22Rv1 (cell line): ENCODE measurements around the gene ATRN.

Experiments
- H3K27ac ChIP-seq: fragments of 450-650 bp; 2 replicates; pipeline ENCODE4 v1.5.1; 2017
- ZFX ChIP-seq: fragments of 450-650 bp; IDR thresholded peaks from 2 replicates; pipeline ENCODE4 v1.6.1; 2017; ENCODE audit warnings: antibody characterized with exemption, borderline replicate concordance
- TF ChIP-seq, protein P1 (sequence below): fragments of 450-650 bp; IDR thresholded peaks from 2 replicates; pipeline ENCODE4 v1.5.1; 2017; ENCODE audit warnings: mild to moderate bottlenecking

The ATRN gene

DNA sequence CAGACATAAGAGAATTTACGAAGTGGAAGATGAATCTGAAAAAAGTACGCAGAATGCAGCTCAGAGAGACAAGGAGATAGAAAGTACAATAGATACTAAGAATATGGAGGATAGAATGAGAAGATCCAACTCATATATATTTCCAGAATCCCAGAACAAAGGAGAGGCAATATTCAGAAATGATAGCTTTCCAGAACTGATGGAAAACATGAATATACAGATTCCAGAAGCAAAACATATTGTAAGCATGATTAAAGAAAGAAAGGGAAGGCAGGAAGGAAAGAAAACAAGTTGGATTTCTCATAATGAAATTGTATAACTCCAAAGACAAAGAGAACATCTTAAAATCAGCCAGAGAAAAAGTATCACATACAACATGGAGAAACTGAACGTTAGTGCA is 169.4 kb downstream of the ATRN start:
- TF ChIP-seq, protein P1, sequence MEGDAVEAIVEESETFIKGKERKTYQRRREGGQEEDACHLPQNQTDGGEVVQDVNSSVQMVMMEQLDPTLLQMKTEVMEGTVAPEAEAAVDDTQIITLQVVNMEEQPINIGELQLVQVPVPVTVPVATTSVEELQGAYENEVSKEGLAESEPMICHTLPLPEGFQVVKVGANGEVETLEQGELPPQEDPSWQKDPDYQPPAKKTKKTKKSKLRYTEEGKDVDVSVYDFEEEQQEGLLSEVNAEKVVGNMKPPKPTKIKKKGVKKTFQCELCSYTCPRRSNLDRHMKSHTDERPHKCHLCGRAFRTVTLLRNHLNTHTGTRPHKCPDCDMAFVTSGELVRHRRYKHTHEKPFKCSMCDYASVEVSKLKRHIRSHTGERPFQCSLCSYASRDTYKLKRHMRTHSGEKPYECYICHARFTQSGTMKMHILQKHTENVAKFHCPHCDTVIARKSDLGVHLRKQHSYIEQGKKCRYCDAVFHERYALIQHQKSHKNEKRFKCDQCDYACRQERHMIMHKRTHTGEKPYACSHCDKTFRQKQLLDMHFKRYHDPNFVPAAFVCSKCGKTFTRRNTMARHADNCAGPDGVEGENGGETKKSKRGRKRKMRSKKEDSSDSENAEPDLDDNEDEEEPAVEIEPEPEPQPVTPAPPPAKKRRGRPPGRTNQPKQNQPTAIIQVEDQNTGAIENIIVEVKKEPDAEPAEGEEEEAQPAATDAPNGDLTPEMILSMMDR: no peak
- TF ChIP-seq ZFX: no peak
- H3K27ac ChIP-seq: no peak overlapping the region

DNA sequence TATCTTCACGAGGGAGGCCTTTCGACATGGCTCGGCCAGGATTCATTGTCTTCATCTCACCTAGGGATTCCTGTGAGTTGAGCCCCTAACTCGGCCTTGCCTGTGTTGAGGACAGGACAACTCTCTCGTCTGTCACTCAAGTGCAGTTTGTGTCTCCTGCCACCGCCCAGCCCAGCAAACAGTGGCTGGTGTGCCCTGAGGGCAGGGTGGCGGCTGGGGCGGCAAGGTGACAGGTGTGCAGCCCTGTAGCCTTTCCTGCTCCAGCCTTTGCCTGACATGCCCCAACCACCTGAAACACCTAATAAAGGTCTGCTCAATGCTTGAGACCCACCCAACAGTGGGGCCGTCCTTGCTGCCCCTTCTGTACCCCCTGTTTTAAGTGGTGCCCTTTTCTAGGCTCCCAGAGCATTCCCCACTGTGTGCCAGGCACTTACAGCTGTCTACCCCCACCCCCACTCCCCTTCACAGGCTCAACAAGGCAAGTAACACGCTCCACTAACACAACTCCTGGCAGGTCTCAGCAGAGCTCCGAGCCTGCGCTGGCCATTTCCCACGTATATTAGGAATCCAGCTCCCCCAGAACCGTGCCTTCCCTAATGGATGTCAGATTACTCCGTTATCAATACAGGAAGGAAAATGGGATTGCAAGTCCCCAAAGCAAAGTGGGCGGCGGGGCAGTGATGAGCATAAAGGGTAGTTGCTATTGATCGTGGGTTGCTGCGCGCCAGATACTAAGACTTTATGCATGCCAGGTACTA is 174.7 kb downstream of the ATRN start:
- H3K27ac ChIP-seq: no peak overlapping the region
- TF ChIP-seq, protein P1: no peak
- TF ChIP-seq ZFX: no peak

DNA sequence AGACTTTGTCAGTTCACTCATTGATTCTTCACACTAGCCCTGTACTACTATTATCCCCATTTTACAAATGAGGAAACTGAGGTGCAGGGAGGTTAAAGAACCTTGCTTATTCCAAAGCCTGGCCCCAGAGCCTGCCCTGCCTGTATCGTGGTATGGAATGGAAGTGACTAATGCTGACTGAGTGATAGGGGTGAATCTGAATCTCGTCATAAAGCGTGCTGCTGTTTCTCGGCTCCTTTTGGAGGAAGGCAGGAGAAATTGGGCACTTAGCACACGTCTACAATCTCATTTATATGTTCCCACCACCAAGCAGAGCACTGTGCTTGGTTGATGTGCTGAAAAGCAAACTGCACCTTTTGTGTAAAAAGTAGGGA is 175.2 kb downstream of the ATRN start:
- no peak for TF ChIP-seq ZFX
- TF ChIP-seq, protein P1: no peak
- H3K27ac ChIP-seq: no peak overlapping the region

DNA sequence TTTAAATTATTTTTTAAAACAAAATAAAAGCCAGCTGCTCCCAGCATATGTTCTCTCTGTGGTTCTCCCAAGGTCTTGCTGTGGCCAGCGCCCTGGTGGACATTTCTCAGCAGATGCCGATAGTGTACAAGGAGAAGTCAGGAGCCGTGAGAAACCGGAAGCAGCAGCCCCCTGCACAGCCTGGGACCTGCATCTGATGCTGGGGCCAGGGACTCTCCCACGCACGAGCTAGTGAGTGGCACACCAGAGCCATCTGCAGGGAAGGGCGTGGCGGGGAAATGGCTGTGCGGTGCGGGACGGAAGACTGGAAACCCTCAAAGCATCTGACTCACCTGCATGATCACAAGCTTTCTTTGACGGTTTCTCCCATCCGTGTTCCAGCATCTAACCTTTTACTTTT is 175.8 kb downstream of the ATRN start:
- TF ChIP-seq, protein P1: no peak
- TF ChIP-seq ZFX: no peak
- H3K27ac ChIP-seq: no peak overlapping the region

DNA sequence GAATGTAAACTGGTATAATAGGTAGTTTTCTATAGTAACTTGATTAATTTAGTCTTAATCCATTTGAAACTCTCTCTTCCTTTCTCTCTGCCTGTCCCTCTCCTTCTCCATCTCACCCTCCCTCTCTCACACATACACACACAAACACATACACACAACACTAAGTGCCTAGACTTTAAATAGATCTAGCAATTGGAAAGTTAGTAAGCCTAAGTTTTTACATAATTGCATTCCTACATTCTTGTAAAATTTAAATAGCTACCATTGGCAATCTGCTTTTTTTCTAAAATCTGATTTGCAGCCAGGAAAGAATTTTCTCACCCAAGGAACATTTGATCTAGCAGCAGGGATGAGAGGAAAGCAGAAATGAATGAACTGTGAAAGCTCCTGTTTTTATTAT is 176.7 kb downstream of the ATRN start:
- TF ChIP-seq, protein P1: no peak
- no peak for TF ChIP-seq ZFX
- H3K27ac ChIP-seq: no peak overlapping the region

DNA sequence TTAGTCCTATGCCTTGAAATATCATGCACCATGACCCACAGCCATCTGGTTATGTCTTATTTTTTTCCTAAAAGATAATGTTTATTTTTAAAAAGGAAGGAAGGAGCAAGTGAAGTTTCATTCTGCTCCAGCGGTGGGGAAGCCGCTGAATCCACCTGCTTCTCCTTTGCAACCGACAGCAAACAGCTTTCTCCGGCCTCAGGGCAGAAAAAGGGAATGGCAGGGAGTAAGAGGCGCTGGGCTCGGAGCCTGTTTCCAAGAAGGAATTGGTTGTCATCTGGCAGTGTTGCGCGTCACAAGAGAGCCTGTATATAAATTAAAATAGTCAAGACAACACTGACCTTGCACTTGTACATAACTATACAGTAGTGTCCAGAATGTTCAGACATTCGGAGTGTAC is 178.1 kb downstream of the ATRN start:
- no peak for TF ChIP-seq ZFX

DNA sequence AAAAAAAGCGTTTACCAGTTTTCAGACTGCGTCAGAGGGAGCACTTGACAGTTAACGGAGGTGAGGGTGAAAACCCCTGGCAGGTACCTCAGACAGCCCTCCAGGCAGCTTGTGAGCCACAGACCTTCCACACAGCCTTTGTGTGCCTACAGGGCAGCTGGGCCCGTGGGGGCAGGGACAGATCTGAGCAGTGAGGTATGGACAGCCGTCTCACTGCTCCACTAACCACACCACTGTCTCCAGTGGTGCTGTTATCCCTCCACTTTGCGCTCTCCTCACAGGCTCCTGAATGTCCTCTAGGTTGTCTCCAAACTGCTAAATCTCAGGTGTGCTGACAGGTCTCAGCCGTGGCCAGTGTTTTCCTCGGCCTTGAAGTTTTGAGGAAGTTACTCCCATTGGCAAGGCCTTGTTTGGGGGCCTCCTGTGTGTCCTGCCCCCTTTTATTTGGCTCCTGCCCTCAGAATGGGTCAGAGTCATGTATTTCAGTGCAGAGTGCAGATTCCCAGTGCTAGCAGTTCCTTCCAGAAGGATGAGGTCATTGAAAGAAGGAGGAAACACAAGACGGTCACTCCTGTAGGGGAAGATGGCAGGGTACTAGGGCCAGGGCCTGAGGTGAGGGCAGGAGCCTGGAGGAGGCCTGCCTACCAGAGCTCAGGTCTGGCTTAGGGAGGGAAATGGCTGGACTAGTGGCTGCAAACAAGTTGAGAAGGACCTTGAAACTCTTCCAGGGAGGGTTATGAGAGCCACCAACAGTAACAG is 180.6 kb downstream of the ATRN start:
- no peak overlapping the region for H3K27ac ChIP-seq
- TF ChIP-seq, protein P1: no peak
- no peak for TF ChIP-seq ZFX

More for the DNA sequence above, 178.1 kb downstream of the ATRN start:
- H3K27ac ChIP-seq: no peak overlapping the region
